Stimulated activated naive CD8-positive, alpha-beta T cell treated with anti-CD3 and anti-CD28 coated beads, Interleukin-15, Interleukin-2, amounts not matched to agents 100 ng/mL and 50 ng/mL, for 24 hours (primary cell): ENCODE results near the gene ANKRD13B.
A peak's percentile ranks its signal among the peaks of the same experiment; 100 is the strongest.

ENCODE experiments used
- H3K27ac Mint-ChIP-seq: one replicate; pipeline ENCODE4 v1.8.0; 2021; ENCODE audit warnings: mild to moderate bottlenecking, mixed read lengths
- H3K27me3 Mint-ChIP-seq: one replicate; pipeline ENCODE4 v1.8.0; 2021; ENCODE audit warnings: mixed read lengths
- H3K36me3 Mint-ChIP-seq: one replicate; pipeline ENCODE4 v1.8.0; 2021; ENCODE audit warnings: low read depth, mixed read lengths
- H3K4me1 Mint-ChIP-seq: one replicate; pipeline ENCODE4 v1.8.0; 2021; ENCODE audit warnings: low read depth, mixed read lengths
- H3K4me3 Mint-ChIP-seq: one replicate; pipeline ENCODE4 v1.8.0; 2021; ENCODE audit warnings: mild to moderate bottlenecking, mixed read lengths
- H3K9me3 Mint-ChIP-seq: one replicate; pipeline ENCODE4 v1.8.0; 2021; ENCODE audit warnings: mixed read lengths

The ANKRD13B gene

GRCh38 chr17:29573871-29574731 lies 18.8 kb upstream of the ANKRD13B start:
- H3K36me3 Mint-ChIP-seq, result peaks cover 24% of the 10 kb centered on the region
- peaks cover 18% of the 10 kb centered on the region for H3K4me1 Mint-ChIP-seq
- no peak overlapping the region for H3K4me3 Mint-ChIP-seq
- H3K27me3 Mint-ChIP-seq, result no peaks in the 10 kb centered on the region
- no peak overlapping the region for H3K27ac Mint-ChIP-seq
- H3K9me3 Mint-ChIP-seq, result no peaks in the 10 kb centered on the region

GRCh38 chr17:29574732-29575510 lies 18.0 kb upstream of the ANKRD13B start:
- Mint-ChIP-seq H3K27me3 (no peaks in the 10 kb centered on the region), H3K36me3 (peaks cover 28% of the 10 kb centered on the region), H3K4me1 (peaks cover 14% of the 10 kb centered on the region), H3K27ac (no peak overlapping the region), H3K4me3 (no peak overlapping the region), H3K9me3 (no peaks in the 10 kb centered on the region)

GRCh38 chr17:29575511-29576213 lies 17.3 kb upstream of the ANKRD13B start:
- H3K4me3 Mint-ChIP-seq, result no peak overlapping the region
- no peaks in the 10 kb centered on the region for H3K27me3 Mint-ChIP-seq
- peaks cover 20% of the 10 kb centered on the region for H3K4me1 Mint-ChIP-seq
- peaks cover 35% of the 10 kb centered on the region for H3K36me3 Mint-ChIP-seq
- H3K27ac Mint-ChIP-seq, result no peak overlapping the region
- H3K9me3 Mint-ChIP-seq, result no peaks in the 10 kb centered on the region

- no peaks in the 10 kb centered on the region for H3K27me3 Mint-ChIP-seq
- H3K4me1 Mint-ChIP-seq, result peaks cover 21% of the 10 kb centered on the region
- no peak overlapping the region for H3K4me3 Mint-ChIP-seq
- peaks cover 41% of the 10 kb centered on the region for H3K36me3 Mint-ChIP-seq
- no peak overlapping the region for H3K27ac Mint-ChIP-seq
- no peaks in the 10 kb centered on the region for H3K9me3 Mint-ChIP-seq
Observed at GRCh38 chr17:29576214-29577000, 16.5 kb upstream of the ANKRD13B start.

GRCh38 chr17:29577001-29577370 lies 15.9 kb upstream of the ANKRD13B start:
- Mint-ChIP-seq H3K27me3 (no peaks in the 10 kb centered on the region), H3K27ac (no peak overlapping the region), H3K9me3 (no peaks in the 10 kb centered on the region), H3K4me1 (peaks cover 21% of the 10 kb centered on the region), H3K4me3 (no peak overlapping the region), H3K36me3 (peaks cover 42% of the 10 kb centered on the region)

GRCh38 chr17:29577385-29578211 lies 15.3 kb upstream of the ANKRD13B start:
- H3K9me3 Mint-ChIP-seq, result no peaks in the 10 kb centered on the region
- no peak overlapping the region for H3K4me3 Mint-ChIP-seq
- H3K36me3 Mint-ChIP-seq, result peaks cover 48% of the 10 kb centered on the region
- peaks cover 25% of the 10 kb centered on the region for H3K4me1 Mint-ChIP-seq
- H3K27me3 Mint-ChIP-seq, result no peaks in the 10 kb centered on the region
- peak overlapping the region; percentile 52 for H3K27ac Mint-ChIP-seq

- H3K27ac Mint-ChIP-seq, result peak overlapping the region; percentile 46
- H3K9me3 Mint-ChIP-seq, result no peaks in the 10 kb centered on the region
- peaks cover 50% of the 10 kb centered on the region for H3K36me3 Mint-ChIP-seq
- H3K27me3 Mint-ChIP-seq, result no peaks in the 10 kb centered on the region
- peaks cover 16% of the 10 kb centered on the region for H3K4me1 Mint-ChIP-seq
- H3K4me3 Mint-ChIP-seq, result no peak overlapping the region
Observed at GRCh38 chr17:29578626-29579485, 14.1 kb upstream of the ANKRD13B start.

GRCh38 chr17:29579866-29580771 lies 12.8 kb upstream of the ANKRD13B start:
- Mint-ChIP-seq H3K9me3 (no peaks in the 10 kb centered on the region), H3K4me1 (peaks cover 23% of the 10 kb centered on the region), H3K4me3 (no peak overlapping the region), H3K27me3 (no peaks in the 10 kb centered on the region), H3K36me3 (peaks cover 45% of the 10 kb centered on the region), H3K27ac (peak overlapping the region; percentile 81)

GRCh38 chr17:29581583-29582253 lies 11.2 kb upstream of the ANKRD13B start:
- H3K27ac Mint-ChIP-seq, result no peak overlapping the region
- peaks cover 45% of the 10 kb centered on the region for H3K36me3 Mint-ChIP-seq
- H3K27me3 Mint-ChIP-seq, result no peaks in the 10 kb centered on the region
- no peaks in the 10 kb centered on the region for H3K9me3 Mint-ChIP-seq
- peaks cover 39% of the 10 kb centered on the region for H3K4me1 Mint-ChIP-seq
- H3K4me3 Mint-ChIP-seq, result no peak overlapping the region

- H3K36me3 Mint-ChIP-seq, result peaks cover 45% of the 10 kb centered on the region
- H3K9me3 Mint-ChIP-seq, result no peaks in the 10 kb centered on the region
- peaks cover 44% of the 10 kb centered on the region for H3K4me1 Mint-ChIP-seq
- H3K27me3 Mint-ChIP-seq, result no peaks in the 10 kb centered on the region
- no peak overlapping the region for H3K27ac Mint-ChIP-seq
- no peak overlapping the region for H3K4me3 Mint-ChIP-seq
Observed at GRCh38 chr17:29582254-29582765, 10.6 kb upstream of the ANKRD13B start.

- peaks cover 49% of the 10 kb centered on the region for H3K4me1 Mint-ChIP-seq
- H3K4me3 Mint-ChIP-seq, result no peak overlapping the region
- no peak overlapping the region for H3K27ac Mint-ChIP-seq
- no peaks in the 10 kb centered on the region for H3K9me3 Mint-ChIP-seq
- no peaks in the 10 kb centered on the region for H3K27me3 Mint-ChIP-seq
- peaks cover 45% of the 10 kb centered on the region for H3K36me3 Mint-ChIP-seq
Observed at GRCh38 chr17:29582772-29583171, 10.2 kb upstream of the ANKRD13B start.
